ENCODE data around the gene RALB.

DNA sequence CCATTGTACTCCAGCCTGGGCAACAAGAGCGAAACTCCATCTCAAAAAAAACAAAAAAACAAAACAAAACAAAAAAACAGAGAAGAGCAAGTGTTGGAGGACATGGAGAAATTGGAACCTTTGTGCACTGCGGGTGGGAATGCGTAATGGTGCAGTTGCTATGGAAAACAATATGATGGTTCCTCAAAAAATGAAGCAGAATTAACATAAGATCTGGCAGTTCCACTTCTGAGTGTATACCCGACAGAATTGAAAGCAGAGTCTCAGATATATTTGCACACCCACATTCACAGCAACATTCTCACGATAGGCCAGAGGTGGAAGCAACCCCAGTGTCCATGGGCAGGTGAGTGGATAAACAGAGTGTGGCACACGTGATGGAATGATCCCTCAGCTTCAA, 11.0 kb upstream of the RALB start:
- TF ChIP-seq, protein P1, sequence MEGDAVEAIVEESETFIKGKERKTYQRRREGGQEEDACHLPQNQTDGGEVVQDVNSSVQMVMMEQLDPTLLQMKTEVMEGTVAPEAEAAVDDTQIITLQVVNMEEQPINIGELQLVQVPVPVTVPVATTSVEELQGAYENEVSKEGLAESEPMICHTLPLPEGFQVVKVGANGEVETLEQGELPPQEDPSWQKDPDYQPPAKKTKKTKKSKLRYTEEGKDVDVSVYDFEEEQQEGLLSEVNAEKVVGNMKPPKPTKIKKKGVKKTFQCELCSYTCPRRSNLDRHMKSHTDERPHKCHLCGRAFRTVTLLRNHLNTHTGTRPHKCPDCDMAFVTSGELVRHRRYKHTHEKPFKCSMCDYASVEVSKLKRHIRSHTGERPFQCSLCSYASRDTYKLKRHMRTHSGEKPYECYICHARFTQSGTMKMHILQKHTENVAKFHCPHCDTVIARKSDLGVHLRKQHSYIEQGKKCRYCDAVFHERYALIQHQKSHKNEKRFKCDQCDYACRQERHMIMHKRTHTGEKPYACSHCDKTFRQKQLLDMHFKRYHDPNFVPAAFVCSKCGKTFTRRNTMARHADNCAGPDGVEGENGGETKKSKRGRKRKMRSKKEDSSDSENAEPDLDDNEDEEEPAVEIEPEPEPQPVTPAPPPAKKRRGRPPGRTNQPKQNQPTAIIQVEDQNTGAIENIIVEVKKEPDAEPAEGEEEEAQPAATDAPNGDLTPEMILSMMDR (conservative IDR thresholded peaks at IDR 0.05; ENCODE audit: low read depth in 2 of 2) = no peak
- TF ChIP-seq EZH2phosphoT487 (IDR thresholded peaks at IDR 0.05; ENCODE audit: unreplicated experiment) (no peak), CREB1 (CRISPR knock-in tag; IDR thresholded peaks at IDR 0.05; ENCODE audit: low read depth) (no peak), POLR2AphosphoS5 (IDR thresholded peaks at IDR 0.05; ENCODE audit: low read depth) (no peak), EZH2 (IDR thresholded peaks at IDR 0.05; ENCODE audit: low read depth, unreplicated experiment) (no peak), JUNB (IDR thresholded peaks at IDR 0.05; ENCODE audit: unreplicated experiment) (no peak), NANOG (IDR thresholded peaks at IDR 0.05; ENCODE audit: borderline replicate concordance) (no peak)
- TF ChIP-seq, protein P2, sequence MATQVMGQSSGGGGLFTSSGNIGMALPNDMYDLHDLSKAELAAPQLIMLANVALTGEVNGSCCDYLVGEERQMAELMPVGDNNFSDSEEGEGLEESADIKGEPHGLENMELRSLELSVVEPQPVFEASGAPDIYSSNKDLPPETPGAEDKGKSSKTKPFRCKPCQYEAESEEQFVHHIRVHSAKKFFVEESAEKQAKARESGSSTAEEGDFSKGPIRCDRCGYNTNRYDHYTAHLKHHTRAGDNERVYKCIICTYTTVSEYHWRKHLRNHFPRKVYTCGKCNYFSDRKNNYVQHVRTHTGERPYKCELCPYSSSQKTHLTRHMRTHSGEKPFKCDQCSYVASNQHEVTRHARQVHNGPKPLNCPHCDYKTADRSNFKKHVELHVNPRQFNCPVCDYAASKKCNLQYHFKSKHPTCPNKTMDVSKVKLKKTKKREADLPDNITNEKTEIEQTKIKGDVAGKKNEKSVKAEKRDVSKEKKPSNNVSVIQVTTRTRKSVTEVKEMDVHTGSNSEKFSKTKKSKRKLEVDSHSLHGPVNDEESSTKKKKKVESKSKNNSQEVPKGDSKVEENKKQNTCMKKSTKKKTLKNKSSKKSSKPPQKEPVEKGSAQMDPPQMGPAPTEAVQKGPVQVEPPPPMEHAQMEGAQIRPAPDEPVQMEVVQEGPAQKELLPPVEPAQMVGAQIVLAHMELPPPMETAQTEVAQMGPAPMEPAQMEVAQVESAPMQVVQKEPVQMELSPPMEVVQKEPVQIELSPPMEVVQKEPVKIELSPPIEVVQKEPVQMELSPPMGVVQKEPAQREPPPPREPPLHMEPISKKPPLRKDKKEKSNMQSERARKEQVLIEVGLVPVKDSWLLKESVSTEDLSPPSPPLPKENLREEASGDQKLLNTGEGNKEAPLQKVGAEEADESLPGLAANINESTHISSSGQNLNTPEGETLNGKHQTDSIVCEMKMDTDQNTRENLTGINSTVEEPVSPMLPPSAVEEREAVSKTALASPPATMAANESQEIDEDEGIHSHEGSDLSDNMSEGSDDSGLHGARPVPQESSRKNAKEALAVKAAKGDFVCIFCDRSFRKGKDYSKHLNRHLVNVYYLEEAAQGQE (IDR thresholded peaks at IDR 0.05; ENCODE audit: unreplicated experiment) = no peak
- TF ChIP-seq, protein P3, sequence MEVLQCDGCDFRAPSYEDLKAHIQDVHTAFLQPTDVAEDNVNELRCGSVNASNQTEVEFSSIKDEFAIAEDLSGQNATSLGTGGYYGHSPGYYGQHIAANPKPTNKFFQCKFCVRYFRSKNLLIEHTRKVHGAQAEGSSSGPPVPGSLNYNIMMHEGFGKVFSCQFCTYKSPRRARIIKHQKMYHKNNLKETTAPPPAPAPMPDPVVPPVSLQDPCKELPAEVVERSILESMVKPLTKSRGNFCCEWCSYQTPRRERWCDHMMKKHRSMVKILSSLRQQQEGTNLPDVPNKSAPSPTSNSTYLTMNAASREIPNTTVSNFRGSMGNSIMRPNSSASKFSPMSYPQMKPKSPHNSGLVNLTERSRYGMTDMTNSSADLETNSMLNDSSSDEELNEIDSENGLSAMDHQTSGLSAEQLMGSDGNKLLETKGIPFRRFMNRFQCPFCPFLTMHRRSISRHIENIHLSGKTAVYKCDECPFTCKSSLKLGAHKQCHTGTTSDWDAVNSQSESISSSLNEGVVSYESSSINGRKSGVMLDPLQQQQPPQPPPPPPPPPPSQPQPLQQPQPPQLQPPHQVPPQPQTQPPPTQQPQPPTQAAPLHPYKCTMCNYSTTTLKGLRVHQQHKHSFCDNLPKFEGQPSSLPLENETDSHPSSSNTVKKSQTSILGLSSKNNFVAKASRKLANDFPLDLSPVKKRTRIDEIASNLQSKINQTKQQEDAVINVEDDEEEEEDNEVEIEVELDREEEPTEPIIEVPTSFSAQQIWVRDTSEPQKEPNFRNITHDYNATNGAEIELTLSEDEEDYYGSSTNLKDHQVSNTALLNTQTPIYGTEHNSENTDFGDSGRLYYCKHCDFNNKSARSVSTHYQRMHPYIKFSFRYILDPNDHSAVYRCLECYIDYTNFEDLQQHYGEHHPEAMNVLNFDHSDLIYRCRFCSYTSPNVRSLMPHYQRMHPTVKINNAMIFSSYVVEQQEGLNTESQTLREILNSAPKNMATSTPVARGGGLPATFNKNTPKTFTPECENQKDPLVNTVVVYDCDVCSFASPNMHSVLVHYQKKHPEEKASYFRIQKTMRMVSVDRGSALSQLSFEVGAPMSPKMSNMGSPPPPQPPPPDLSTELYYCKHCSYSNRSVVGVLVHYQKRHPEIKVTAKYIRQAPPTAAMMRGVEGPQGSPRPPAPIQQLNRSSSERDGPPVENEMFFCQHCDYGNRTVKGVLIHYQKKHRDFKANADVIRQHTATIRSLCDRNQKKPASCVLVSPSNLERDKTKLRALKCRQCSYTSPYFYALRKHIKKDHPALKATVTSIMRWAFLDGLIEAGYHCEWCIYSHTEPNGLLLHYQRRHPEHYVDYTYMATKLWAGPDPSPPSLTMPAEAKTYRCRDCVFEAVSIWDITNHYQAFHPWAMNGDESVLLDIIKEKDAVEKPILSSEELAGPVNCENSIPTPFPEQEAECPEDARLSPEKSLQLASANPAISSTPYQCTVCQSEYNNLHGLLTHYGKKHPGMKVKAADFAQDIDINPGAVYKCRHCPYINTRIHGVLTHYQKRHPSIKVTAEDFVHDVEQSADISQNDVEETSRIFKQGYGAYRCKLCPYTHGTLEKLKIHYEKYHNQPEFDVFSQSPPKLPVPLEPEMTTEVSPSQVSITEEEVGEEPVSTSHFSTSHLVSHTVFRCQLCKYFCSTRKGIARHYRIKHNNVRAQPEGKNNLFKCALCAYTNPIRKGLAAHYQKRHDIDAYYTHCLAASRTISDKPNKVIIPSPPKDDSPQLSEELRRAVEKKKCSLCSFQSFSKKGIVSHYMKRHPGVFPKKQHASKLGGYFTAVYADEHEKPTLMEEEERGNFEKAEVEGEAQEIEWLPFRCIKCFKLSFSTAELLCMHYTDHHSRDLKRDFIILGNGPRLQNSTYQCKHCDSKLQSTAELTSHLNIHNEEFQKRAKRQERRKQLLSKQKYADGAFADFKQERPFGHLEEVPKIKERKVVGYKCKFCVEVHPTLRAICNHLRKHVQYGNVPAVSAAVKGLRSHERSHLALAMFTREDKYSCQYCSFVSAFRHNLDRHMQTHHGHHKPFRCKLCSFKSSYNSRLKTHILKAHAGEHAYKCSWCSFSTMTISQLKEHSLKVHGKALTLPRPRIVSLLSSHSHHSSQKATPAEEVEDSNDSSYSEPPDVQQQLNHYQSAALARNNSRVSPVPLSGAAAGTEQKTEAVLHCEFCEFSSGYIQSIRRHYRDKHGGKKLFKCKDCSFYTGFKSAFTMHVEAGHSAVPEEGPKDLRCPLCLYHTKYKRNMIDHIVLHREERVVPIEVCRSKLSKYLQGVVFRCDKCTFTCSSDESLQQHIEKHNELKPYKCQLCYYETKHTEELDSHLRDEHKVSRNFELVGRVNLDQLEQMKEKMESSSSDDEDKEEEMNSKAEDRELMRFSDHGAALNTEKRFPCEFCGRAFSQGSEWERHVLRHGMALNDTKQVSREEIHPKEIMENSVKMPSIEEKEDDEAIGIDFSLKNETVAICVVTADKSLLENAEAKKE (CRISPR knock-in tag; IDR thresholded peaks at IDR 0.05) = no peak

All from GM23338 (cell line).